Activated gamma-delta T cell treated with Interleukin-2 at 50 U/mL for 16 hours (primary cell): ENCODE results near the gene LRRC57.
"Not testable (repeated sequence)": the region's sequence is repeated elsewhere in the genome, so short reads cannot be mapped to it uniquely, and the experiment has no call there.

Experiments used
- DNase-seq: peaks from one replicate; pipeline ENCODE4 v3.0.0-alpha.2; 2020

LRRC57 gene

DNA sequence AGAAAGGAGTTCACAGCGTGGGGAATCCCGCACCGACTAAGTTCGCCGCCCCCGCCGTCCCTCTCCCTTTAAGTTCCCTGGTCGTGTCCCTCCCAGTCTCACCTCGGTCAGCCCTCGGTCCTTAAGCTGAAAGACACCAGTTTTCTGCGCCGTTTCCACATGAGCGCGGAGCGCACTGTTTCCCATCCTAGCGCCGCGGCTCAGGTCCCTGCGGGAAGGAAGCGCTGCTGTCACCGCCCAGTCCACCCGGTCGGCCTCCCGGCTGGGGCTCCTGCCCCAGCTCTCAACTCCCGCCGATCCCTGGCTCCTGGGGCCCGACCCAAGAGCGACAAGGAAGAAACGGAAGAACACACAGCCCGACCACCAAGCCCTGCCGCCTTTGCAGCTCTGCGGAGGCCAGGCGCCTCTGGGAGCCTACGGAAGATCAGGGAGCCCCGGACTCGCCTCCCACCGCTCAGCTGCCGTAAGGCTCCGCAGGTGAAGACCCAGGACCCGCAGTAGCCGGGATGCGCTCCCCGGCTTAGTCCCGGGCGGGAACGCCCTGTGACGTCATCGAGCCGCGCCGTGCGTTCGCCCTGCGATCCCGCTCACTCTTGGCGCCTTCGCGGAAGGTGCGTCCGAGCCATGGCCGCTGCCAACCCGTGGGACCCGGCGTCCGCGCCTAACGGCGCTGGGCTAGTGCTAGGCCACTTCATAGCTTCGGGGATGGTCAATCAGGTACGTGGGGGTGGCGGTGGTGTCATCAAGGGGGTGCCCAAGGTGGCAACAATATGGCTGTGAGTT, at the start of gene LRRC57, which contains the start of gene HAUS2:
TSS of gene LRRC57 (minus strand) at position 545 of the 783 bp plus-strand sequence. CDS start at position 186, 359 bp downstream.
TSS of gene HAUS2 (plus strand) at position 590 of the 783 bp plus-strand sequence. CDS start at position 625, 35 bp downstream.
- DNase-seq = peak; percentile 81

DNA sequence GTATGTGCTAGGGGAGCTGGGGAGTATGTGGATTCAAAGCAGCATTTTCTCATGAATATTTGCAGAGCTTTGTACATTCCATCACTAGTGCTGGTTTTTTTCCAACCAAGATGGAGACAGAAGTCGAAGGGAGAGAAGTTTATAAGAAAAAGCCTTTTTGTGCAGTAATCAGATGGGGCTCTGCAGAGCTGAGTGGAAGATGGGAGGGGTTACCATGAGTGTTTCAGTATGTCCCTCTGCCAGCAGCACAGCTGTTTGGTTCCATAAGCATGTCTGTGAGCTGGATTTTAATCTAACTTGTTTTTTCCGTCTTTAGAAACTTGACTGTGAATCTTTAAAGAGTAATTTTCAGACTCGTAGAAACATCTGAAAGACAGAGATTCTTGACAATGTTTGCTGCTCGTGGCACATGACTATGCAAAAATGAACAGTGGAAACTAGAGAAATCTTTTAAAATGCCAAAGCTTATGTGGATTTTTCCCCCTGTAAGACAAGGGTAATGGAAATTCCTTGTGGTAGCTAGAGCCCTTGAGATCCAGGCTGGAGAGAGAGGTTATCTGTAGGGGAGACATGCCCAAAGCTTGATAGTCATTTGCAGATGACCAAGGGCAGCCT, 47.1 kb upstream of the LRRC57 start:
- no peak for DNase-seq

DNA sequence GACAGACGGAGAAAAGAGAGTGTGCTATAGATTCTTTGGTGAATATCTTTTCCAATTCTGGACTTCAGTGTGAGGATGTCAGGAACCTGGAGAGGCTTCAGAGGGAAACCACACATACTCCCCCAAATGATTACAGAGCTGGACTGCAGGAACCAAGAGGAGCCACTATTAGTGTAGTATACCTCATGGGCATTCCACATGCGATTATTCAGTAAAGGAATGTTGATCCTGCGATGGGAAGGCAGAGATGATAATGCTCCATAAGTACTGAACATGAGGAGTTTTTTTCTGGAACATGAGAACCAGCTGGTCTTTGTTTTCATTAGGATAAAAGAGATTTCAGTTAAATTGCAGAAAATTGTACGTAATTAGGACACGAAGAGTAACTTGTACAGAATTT, 45.5 kb upstream of the LRRC57 start:
- DNase-seq = no peak

DNA sequence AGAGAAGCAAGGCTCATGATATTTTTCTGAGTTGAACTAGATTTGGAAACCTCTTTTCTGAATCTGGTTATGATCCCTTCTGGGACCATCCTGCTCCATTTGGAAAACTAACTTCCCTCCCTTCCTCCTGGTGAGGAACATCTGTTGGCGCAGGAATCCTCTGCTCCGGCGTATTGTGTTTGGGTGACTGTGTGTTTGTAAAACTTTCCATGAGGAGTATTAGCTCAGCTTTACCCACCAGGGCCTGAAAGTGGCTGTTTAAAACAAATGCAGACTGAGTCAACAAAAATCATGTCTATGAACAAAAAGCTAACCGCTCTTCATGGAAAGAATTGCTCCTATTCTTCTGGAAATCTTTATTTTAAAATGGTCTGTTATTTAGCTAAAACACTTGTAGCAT, 44.5 kb upstream of the LRRC57 start:
- DNase-seq = no peak

DNA sequence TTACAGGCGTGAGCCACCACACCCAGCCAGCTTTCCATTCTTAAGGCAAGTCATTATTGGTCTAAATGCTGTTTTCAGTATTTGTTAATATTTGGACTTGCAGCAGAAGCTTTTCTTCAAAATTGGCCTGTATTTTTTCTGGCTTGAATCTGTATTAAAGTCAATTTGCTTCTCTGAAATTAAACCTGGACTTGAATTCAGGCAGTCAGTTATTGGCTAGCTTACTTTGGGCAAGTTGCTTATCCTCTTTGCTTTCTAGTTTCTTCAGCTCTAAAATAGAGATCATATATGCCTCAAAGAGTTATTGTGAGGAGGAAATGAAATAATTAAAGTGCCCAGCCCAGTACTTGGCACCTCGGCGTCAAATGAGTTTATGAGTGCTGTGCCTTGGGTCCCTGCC, 44.1 kb upstream of the LRRC57 start:
- no peak for DNase-seq

DNA sequence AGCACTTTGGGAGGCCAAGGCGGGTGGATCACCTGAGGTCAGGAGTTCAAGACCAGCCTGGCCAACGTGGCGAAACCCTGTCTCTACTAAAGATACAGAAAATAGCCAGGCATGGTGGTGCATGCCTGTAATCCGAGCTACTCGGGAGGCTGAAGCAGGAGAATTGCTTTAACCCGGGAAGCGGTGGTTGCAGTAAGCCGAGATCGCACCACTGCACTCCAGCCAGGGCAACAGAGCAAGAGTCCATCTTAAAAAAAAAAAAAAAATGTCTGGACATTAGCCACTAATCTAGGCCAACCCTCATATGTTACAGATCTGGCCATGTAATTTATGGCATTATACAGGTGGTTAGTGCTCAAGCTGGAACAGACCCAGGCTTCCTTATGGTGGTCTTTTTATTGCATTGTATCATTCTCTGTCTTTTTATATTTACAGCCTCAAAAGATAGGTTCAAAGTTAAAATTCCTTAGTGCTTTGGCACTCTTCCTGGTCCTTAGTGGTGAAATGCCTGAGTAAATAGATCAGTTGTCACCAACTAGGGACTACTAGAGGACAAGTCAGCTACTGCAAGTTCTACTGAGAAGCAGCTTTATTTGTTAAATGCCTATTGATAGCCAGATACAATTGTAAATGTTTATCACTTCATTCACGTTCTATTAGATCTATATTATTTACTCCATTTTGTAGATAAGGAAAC, 42.8 kb upstream of the LRRC57 start:
- DNase-seq = no peak

DNA sequence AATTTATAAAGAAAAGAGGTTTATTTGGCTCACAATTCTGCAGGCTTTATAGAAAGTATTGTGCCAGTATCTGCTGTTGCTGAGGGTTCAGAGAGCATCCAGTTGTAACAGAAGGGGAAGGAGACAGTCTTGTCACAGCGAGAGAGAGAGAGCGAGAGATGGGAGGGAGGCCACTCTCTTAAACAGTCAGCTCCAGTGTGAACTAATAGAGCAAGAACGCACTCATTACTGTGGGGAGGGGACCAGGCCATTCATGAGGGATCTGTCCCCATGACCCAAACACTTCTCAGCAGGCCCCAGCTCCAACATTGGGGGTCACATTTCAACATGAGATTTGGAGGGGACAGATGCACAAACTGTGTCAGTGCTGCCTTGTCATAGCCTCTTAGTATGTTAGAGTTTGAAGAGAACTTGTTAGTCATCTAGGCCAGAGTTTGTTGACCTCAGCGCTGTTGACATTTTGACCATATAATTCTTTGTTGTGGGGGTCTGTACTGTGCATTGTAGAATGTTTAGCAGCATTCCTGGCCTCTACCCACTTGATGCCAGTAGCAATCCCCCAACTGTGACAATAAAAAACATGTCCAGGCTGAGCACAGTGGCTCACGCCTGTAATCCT, 42.1 kb upstream of the LRRC57 start:
- no peak for DNase-seq

DNA sequence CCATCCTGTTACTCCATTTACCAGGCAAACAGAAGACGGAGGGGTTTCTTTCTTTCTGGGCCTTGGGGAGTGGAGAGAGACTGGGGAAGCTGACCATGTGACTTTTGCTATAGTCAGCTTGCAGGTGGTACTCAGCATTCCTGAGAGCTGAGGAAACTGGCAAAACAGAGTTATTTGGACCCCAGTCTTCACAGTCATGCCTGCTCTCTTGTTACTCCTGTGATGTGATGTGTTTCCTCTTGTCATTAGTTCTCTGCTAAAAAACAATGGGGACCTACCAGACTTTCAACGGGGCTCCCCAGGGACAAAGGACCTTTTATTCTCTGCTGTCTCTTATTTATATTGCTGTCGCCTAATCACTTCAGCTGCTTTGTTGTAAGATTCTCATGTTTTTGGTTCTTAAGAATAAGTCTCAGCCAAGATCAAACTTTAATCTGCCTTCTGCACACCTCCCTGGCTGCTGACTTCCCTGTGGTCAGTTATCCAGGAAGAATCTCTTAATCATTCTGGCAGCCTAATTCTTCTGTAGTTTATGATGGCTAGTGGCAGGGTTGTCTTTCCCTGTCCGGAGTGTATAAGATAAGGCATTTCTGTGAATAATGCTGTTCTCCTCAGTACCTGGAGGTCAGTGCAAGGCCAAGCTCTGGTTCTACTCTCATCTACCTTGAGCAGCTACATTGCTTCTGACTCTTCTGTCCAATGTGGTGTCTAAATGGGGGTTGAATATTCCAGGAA, 35.6 kb upstream of the LRRC57 start:
- no peak for DNase-seq

DNA sequence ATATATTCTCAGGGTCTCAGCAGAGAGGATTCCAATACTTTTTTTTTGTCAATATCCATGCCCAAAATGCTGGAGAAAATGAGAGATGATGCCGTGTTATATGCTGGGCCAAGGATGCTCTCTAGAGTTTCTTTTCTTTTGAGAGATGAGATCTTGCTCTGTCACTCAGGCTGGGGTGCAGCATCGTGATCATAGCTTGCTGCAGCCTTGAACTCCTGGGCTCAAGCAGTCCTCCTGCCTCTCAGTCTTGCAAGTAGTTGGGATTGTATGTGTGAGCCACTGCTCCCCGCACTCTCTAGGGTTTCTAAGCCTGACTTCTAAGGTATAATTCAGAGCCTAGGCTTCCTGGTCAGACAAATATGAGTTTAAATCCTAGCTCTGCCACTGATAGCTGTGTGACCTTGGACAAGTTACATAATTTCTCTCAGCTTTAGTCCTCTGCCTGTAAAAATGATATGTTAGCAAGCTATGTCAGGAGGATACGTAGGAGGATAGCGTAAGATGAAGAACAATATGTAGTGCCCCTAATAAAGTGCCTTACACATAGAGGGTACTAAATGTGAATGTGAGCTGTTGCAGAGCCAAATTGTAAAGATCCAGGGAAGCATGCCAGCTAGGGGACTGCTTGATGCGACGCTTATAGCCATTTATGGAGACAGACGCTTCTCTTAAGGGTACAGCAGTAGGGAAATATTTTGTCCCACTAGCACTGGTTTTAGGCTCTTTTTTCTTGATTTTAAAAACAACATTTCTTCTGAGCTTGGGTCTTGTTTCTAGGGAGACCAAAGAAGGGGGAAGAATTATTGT, 34.2 kb upstream of the LRRC57 start:
- DNase-seq = no peak

DNA sequence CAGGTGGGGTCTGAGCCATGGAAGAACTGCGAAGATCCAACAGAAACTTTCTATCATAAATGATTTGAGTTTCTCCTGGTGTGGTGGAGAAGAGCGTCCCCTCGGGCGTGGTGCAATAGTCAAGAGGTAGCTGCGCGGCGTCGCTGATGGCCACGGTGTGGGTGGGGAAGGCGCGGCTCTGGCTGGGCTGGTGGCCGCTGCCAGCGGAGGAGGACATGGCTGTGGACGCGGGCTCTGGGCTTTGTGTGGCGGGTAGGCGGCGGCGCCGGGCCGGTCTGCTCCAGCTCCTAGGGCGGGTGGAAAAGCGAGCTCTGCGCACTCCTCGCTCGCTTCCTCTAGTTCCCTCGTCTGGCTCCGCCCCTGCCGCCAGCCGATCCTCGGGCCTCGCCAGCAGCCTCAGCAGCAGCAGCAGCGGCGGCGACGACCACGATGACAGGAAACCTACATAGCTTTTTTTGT, 32.7 kb upstream of the LRRC57 start:
- DNase-seq = peak; percentile 81

DNA sequence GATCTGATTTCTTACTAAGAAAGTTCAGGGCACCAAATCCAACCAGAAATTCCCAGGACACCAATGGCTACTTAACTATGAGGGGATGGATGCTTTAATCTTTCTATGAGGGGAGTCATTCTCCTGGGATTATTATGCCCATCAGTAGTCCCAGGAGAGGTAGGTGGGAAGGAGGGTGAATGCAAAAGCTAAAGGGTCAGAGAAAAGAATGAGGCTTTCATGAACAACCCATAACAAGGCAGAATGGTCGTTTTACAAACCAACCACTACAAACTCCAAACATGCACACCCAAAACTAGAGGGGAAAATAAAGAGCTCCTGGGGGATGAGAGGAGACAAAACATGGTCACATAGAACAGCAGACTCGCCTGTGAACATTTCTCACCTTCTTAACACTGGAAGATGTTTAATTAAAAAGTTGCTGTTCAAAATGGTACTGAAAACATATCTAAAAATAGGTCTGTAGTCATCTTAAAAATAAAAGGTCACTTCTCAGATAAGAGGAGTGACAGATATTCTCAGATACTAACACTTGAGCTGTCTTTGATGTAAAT, 30.5 kb upstream of the LRRC57 start:
- DNase-seq = no peak

DNA sequence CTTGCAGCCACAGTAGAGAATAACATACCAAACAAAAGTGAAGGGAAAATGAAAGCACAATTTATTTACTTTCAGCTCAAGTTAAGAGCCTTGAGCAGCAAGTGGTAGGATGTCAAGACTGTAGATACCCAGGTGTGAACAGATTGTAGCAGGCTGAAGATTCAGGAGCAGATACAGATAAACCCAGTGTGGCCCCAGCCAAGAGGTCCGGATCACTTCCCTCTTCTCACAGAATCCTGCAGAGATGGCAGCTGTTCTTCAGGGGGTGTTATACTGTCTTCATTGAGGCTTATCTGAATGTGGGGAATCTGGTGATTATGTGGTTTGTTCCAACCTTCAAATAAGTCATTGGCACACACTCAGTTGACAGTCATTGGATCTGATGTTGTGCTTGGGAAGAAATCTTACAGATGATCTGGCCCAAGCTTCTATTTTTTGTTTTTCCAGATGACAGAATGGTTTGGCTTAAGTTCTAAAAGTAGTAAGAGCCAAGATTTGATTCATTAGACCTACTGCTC, 29.0 kb upstream of the LRRC57 start:
- DNase-seq = no peak

DNA sequence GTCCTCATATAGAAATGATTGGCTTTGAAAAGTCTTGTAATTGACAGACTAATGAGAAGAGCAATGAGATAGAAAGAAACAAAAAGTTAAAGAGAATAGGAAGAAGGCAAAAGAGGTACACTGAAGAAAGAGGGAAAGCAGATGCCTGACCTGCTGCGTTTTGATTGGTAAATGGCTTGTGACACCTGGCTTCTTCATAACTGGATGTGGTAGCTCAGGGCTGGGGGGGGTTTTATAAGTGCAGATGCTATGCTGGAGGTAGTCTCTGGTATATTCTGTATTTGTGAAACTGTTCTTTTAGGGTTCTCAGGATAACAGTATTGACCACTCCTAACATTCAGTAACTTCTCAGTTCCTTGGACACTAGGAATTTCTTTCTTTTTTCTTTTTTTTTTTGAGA, 28.2 kb upstream of the LRRC57 start:
- no peak for DNase-seq

DNA sequence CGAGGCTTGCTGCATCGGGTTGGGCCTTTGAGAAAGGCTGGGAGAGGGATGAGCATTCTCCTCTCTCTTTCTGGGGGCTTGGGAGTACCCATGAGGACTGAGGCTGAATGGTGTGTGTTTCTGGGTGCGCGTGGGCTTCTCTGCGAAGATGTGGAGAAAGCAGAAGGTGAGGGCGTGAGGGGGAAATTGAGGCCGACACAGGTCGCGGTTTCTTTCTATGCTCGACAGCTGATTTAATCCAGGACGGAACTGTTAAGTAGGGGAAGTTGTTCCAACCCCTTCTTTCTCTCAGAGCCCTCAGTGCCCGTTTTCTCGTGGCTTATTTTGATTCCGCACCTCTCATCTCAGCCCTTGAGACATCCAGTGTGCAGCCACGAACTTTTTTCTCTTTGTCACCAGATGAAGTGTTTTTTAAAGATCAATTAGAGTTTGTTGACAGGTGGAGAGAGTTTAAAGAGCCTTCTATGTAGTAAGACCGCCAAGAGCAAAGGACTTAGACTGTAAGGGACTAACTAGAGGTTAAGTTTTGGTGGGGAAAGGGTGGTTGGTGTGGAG, 27.5 kb upstream of the LRRC57 start:
- no peak for DNase-seq

DNA sequence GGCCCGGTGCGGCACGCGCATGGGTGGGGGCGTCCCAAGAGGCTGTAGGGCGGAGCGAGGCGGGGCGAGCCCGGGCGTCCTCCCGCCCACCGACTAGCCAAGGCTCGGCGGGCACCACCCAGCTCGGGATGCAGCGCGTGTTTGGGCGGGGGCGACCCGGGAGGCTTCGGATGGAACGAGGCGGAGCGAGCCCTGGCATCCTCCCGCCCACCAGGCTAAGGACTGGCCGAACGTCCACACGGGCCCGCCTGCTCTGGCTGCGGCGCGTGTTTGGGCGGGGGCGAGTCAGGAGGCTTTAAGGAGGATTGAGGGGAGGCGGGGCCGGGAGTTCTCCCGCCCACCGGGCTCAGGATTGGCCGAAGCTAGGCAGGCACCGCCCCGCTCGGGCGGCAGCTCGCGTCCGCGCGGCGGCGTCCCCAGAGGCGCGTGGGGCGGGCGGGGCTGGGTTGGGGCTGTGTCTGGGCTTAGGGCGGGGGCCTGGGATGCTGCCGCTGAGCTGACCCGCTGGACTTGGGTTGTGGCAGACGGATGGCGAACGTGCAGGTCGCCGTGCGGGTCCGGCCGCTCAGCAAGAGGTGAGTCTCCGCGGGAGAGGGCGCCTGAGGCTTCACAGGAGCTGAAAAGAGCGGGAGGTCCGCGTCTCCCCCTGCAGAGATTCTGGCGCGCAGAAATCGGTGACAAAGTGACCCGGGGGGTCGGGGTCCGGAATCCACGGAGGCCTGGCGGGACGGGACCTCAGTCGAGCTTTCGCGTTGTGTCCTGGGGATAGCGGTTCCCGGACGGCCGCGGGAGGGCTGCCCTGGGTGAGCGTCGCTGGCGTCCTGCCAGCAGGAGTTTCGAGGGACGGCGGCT, 26.8 kb upstream of the LRRC57 start, which contains the start of gene STARD9:
TSS of gene STARD9 (plus strand) at position 419 of the 852 bp plus-strand sequence. CDS start at position 529, 110 bp downstream.
- peak; percentile 94 for DNase-seq

DNA sequence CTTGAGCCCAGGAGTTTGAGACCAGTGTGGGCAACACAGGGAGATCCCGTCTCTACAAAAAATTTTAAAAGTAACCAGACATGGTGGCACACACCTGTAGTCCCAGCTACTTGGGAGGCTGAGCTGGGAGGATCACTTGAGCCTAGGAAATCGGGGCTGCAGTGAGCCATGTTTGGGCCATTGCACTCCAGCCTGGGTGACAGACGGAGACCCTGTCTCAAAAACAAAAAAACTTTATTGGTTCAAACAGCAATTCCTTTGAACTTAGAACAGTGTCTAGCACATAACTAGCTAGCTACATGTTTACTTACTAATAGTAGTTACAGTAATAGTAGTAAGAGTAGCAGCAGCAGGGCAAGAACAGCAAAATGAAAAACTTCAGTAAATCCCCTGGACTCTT, 10.1 kb upstream of the LRRC57 start:
- DNase-seq = no peak

DNA sequence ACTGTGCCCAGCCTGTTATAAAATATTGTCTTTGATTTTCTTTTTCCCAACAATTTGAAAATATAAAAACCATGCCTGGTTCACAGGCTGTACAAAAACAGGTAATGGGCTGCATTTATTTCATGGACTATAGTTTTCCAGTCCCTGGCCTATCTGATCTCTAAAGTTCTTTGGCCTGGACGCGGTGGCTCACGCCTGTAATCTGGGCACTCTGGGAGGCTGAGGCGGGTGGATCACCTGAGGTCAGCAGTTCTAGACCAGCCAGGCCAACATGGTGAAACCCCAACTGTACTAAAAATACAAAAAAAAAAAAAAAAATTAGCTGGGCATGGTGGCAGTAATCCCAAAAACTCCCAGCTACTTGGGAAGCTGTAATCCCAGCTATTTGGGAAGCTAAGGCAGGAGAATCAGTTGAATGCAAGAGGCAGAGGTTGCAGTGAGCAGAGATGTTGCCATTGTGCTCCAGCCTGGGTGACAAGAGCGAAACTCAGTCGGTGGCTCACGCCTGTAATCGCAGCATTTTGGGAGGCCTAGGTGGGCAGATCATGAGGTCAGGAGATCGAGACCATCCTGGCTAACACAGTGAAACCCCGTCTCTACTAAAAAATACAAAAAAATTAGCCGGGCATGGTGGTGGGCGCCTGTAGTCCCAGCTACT, 8.1 kb upstream of the LRRC57 start:
- not testable (repeated sequence) for DNase-seq

DNA sequence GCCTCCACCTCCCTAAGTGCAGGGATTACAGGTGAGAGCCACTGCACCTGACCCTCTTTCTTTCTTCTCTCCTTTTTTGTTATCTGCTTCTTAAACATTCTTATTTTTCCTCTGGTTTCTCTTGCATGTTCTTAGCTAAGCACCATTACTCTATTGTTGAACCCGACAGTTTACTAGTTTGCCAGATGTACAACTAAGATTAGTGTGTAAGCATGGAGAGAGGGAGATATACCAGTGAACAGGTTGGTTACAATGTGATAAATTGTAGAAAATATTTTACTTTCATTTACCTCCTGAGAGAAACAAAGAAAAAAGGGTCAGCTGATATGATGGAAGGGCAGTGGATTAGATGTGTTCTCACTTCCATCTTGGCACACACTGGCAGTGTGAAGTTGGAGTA, 5.0 kb upstream of the LRRC57 start:
- no peak for DNase-seq
